Activated naive CD8-positive, alpha-beta T cell treated with anti-CD3 and anti-CD28 coated beads, Interleukin-2, amount 10 ng/mL, durations not matched to agents 7 days and 5 days (primary cell): ENCODE measurements around the gene ARNT2. TPM values are rescaled to one million over a fixed set of nuclear protein-coding genes. Genes with fewer than 3 reads are reported as not detected.
"Not testable (repeated sequence)": the region's sequence is repeated elsewhere in the genome, so short reads cannot be mapped to it uniquely, and the experiment has no call there.

ENCODE experiments used
- ATAC-seq: fragments of 150-1000 bp; cut with Tn5 transposase; one replicate; pipeline ENCODE4 v1.10.0; 2021; ENCODE audit warnings: low read depth, moderate library complexity
- POLR2A ChIA-PET: fragments of 350-600 bp; sonication (Branson Sonifier 250); formaldehyde crosslinking; loops from one replicate; lab custom pipeline; 2021; ENCODE audit warnings: antibody characterized with exemption; lab: Charles Lee
- DNase-seq: peaks from one replicate; pipeline ENCODE4 v3.0.0; 2021
- H3K27ac Mint-ChIP-seq: one replicate; pipeline ENCODE4 v1.8.0; 2022; ENCODE audit warnings: mild to moderate bottlenecking, mixed read lengths
- H3K27me3 Mint-ChIP-seq: one replicate; pipeline ENCODE4 v1.8.0; 2022; ENCODE audit warnings: mild to moderate bottlenecking, moderate library complexity, mixed read lengths
- H3K36me3 Mint-ChIP-seq: one replicate; pipeline ENCODE4 v1.8.0; 2021; ENCODE audit warnings: mild to moderate bottlenecking, mixed read lengths
- H3K4me1 Mint-ChIP-seq: one replicate; pipeline ENCODE4 v1.8.0; 2021; ENCODE audit warnings: mixed read lengths
- H3K4me3 Mint-ChIP-seq: one replicate; pipeline ENCODE4 v1.8.0; 2022; ENCODE audit warnings: mild to moderate bottlenecking, moderate library complexity, mixed read lengths
- H3K9me3 Mint-ChIP-seq: one replicate; pipeline ENCODE4 v1.8.0; 2021; ENCODE audit warnings: mixed read lengths
- total RNA-seq, 2 experiments: library from RNA; stranded (reverse); gene quantifications; one replicate each; pipeline ENCODE4 v1.2.3, GENCODE V29; 2021

The ARNT2 gene
- total RNA-seq = not detected

- peaks cover 63% of the 10 kb centered on the region for H3K27me3 Mint-ChIP-seq
- POLR2A ChIA-PET = no interaction called here
- H3K27ac Mint-ChIP-seq = no peak within 1 kb of the TSS
- no peaks in the 10 kb centered on the region for H3K36me3 Mint-ChIP-seq
- no peak for ATAC-seq
- no peak for DNase-seq
- no peaks in the 10 kb centered on the region for H3K4me1 Mint-ChIP-seq
- H3K9me3 Mint-ChIP-seq = no peaks in the 10 kb centered on the region
- no peak within 1 kb of the TSS for H3K4me3 Mint-ChIP-seq
These were observed at the start of gene ARNT2 for GRCh38 chr15:80404057-80404760. Gene ARNT2 (plus strand): TSS chr15:80404382. CDS start chr15:80404516, 134 bp downstream.

GRCh38 chr15:80367094-80367493, 37.1 kb upstream of the ARNT2 start:
- peaks cover 4% of the 10 kb centered on the region for H3K27me3 Mint-ChIP-seq
- DNase-seq (no peak), ATAC-seq (no peak)
- H3K36me3 Mint-ChIP-seq = no peaks in the 10 kb centered on the region
- POLR2A ChIA-PET = no interaction called here
- peaks cover 9% of the 10 kb centered on the region for H3K9me3 Mint-ChIP-seq
- H3K4me3 Mint-ChIP-seq = no peak overlapping the region
- no peak overlapping the region for H3K27ac Mint-ChIP-seq
- no peaks in the 10 kb centered on the region for H3K4me1 Mint-ChIP-seq

- no peak overlapping the region for H3K27ac Mint-ChIP-seq
- peaks cover 4% of the 10 kb centered on the region for H3K27me3 Mint-ChIP-seq
- H3K36me3 Mint-ChIP-seq = no peaks in the 10 kb centered on the region
- H3K4me1 Mint-ChIP-seq = no peaks in the 10 kb centered on the region
- POLR2A ChIA-PET = no interaction called here
- DNase-seq = no peak
- peaks cover 9% of the 10 kb centered on the region for H3K9me3 Mint-ChIP-seq
- H3K4me3 Mint-ChIP-seq = no peak overlapping the region
- no peak for ATAC-seq
These were observed 36.5 kb upstream of the ARNT2 start for GRCh38 chr15:80367661-80368060.

GRCh38 chr15:80371924-80372323, 32.3 kb upstream of the ARNT2 start:
- peaks cover 4% of the 10 kb centered on the region for H3K27me3 Mint-ChIP-seq
- no peak overlapping the region for H3K27ac Mint-ChIP-seq
- POLR2A ChIA-PET = no interaction called here
- ATAC-seq (no peak), DNase-seq (no peak)
- no peaks in the 10 kb centered on the region for H3K4me1 Mint-ChIP-seq
- H3K4me3 Mint-ChIP-seq = no peak overlapping the region
- no peaks in the 10 kb centered on the region for H3K36me3 Mint-ChIP-seq
- peaks cover 5% of the 10 kb centered on the region for H3K9me3 Mint-ChIP-seq

- H3K4me3 Mint-ChIP-seq = no peak overlapping the region
- no peak overlapping the region for H3K27ac Mint-ChIP-seq
- H3K4me1 Mint-ChIP-seq = no peaks in the 10 kb centered on the region
- no peaks in the 10 kb centered on the region for H3K36me3 Mint-ChIP-seq
- peaks cover 7% of the 10 kb centered on the region for H3K27me3 Mint-ChIP-seq
- no peak for DNase-seq
- no peaks in the 10 kb centered on the region for H3K9me3 Mint-ChIP-seq
- POLR2A ChIA-PET = no interaction called here
- no peak for ATAC-seq
These were observed 29.7 kb upstream of the ARNT2 start for GRCh38 chr15:80374441-80374840.

GRCh38 chr15:80375968-80376891, 28.0 kb upstream of the ARNT2 start:
- Mint-ChIP-seq H3K4me1 (no peaks in the 10 kb centered on the region), H3K36me3 (no peaks in the 10 kb centered on the region), H3K27me3 (peaks cover 3% of the 10 kb centered on the region), H3K9me3 (no peaks in the 10 kb centered on the region), H3K4me3 (no peak overlapping the region), H3K27ac (no peak overlapping the region)
- POLR2A ChIA-PET = no interaction called here
- no peak for DNase-seq
- ATAC-seq = no peak

- no peak for DNase-seq
- H3K4me3 Mint-ChIP-seq = no peak overlapping the region
- ATAC-seq = no peak
- H3K4me1 Mint-ChIP-seq = no peaks in the 10 kb centered on the region
- peaks cover 3% of the 10 kb centered on the region for H3K27me3 Mint-ChIP-seq
- H3K36me3 Mint-ChIP-seq = no peaks in the 10 kb centered on the region
- no peak overlapping the region for H3K27ac Mint-ChIP-seq
- H3K9me3 Mint-ChIP-seq = peaks cover 1% of the 10 kb centered on the region
- POLR2A ChIA-PET = no interaction called here
These were observed 24.5 kb upstream of the ARNT2 start for GRCh38 chr15:80379693-80380092.

- no peak overlapping the region for H3K27ac Mint-ChIP-seq
These were observed 24.0 kb upstream of the ARNT2 start for GRCh38 chr15:80380154-80380553.

GRCh38 chr15:80382285-80382684, 21.9 kb upstream of the ARNT2 start:
- Mint-ChIP-seq H3K36me3 (no peaks in the 10 kb centered on the region), H3K9me3 (peaks cover 1% of the 10 kb centered on the region), H3K4me3 (no peak overlapping the region), H3K4me1 (no peaks in the 10 kb centered on the region), H3K27ac (no peak overlapping the region), H3K27me3 (peaks cover 3% of the 10 kb centered on the region)
- POLR2A ChIA-PET = no interaction called here
- no peak for ATAC-seq
- DNase-seq = no peak

More at GRCh38 chr15:80380154-80380553, 24.0 kb upstream of the ARNT2 start:
- Mint-ChIP-seq H3K9me3 (peaks cover 1% of the 10 kb centered on the region), H3K4me3 (no peak overlapping the region), H3K36me3 (no peaks in the 10 kb centered on the region), H3K4me1 (no peaks in the 10 kb centered on the region), H3K27me3 (peaks cover 3% of the 10 kb centered on the region)
- DNase-seq (no peak), ATAC-seq (no peak)
- POLR2A ChIA-PET = no interaction called here

- ATAC-seq (no peak), DNase-seq (no peak)
- Mint-ChIP-seq H3K9me3 (peaks cover 1% of the 10 kb centered on the region), H3K4me3 (no peak overlapping the region), H3K27ac (no peak overlapping the region), H3K36me3 (no peaks in the 10 kb centered on the region), H3K27me3 (no peaks in the 10 kb centered on the region), H3K4me1 (no peaks in the 10 kb centered on the region)
- POLR2A ChIA-PET = no interaction called here
These were observed 19.8 kb upstream of the ARNT2 start for GRCh38 chr15:80384432-80384831.

GRCh38 chr15:80386151-80386550, 18.0 kb upstream of the ARNT2 start:
- Mint-ChIP-seq H3K27me3 (no peaks in the 10 kb centered on the region), H3K4me3 (no peak overlapping the region), H3K4me1 (no peaks in the 10 kb centered on the region), H3K27ac (no peak overlapping the region), H3K9me3 (peaks cover 1% of the 10 kb centered on the region), H3K36me3 (no peaks in the 10 kb centered on the region)
- POLR2A ChIA-PET = no interaction called here
- DNase-seq (no peak), ATAC-seq (no peak)

- Mint-ChIP-seq H3K27ac (no peak overlapping the region), H3K4me3 (no peak overlapping the region), H3K27me3 (no peaks in the 10 kb centered on the region), H3K9me3 (no peaks in the 10 kb centered on the region), H3K4me1 (no peaks in the 10 kb centered on the region), H3K36me3 (no peaks in the 10 kb centered on the region)
- ATAC-seq = no peak
- no peak for DNase-seq
- POLR2A ChIA-PET = interaction anchor here (0.6 kb wide), 1 partner anchor 386 kb away, joined by 4 read pairs; no protein-coding TSS in a partner anchor
These were observed 15.9 kb upstream of the ARNT2 start for GRCh38 chr15:80388326-80388725.

GRCh38 chr15:80389370-80389769, 14.8 kb upstream of the ARNT2 start:
- H3K27me3 Mint-ChIP-seq = no peaks in the 10 kb centered on the region
- H3K9me3 Mint-ChIP-seq = no peaks in the 10 kb centered on the region
- no peaks in the 10 kb centered on the region for H3K36me3 Mint-ChIP-seq
- ATAC-seq (no peak), DNase-seq (no peak)
- H3K27ac Mint-ChIP-seq = no peak overlapping the region
- POLR2A ChIA-PET = no interaction called here
- H3K4me3 Mint-ChIP-seq = no peak overlapping the region
- H3K4me1 Mint-ChIP-seq = no peaks in the 10 kb centered on the region

GRCh38 chr15:80390942-80391341, 13.2 kb upstream of the ARNT2 start:
- DNase-seq, H3K4me3 Mint-ChIP-seq, H3K36me3 Mint-ChIP-seq, ATAC-seq, H3K4me1 Mint-ChIP-seq, H3K27me3 Mint-ChIP-seq, H3K9me3 Mint-ChIP-seq, H3K27ac Mint-ChIP-seq, POLR2A ChIA-PET: not testable (repeated sequence)
